Measurements from ENCODE around the gene RCE1. TPM values are rescaled to one million over a fixed set of nuclear protein-coding genes. Genes with fewer than 3 reads are reported as not detected.

RCE1 gene
- total RNA-seq, 2 donors from 2014 or later: 34.5 to 37.5 TPM

DNA sequence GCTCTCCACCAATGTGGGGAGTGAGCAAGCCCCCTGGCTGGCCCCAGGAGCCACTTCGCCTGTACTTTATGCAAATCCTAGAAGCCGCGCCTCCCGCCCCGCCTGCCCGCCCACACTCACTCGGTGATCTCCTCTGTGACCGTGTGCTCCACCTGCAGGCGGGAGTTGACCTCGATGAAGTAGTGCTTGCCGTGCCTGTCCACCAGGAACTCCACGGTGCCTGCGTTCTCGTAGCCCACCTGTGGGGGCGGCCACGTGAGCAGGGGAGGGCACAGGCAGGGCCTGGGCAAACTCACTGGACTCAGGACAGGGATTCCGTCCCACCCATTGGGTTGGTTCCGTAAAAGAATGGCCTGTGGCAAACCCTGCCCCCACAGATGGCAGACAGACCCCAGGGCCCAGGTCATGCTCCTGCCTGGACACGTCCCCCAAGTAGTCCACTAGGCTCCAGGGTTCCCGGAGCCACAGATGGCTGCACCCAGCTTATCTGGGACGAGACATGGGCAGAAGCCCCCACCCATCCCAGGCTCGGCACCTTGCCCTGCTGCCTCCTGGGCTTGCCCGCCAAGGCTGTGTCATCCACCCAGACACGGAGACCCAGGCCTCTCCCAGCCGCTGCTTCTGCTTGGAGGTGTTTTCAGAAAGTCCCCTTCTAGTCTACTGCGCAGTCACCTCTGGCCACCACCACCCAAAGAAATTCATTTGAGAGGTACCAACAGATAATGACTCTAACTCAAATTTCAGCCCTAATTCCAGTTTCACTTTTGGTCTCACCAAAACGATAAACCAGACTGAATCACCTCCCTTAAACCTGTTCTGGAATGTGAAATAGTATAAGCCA, 25.7 kb downstream of the RCE1 start:
- Histone ChIP-seq H3K36me3 (ENCODE audit: control insufficient read depth, insufficient read depth, low read length) (no peaks in the 10 kb centered on the region), H3K9me3 (ENCODE audit: control insufficient read depth, low read length) (no peaks in the 10 kb centered on the region), H3K27me3 (ENCODE audit: control insufficient read depth, insufficient read depth, low read length, poor library complexity, severe bottlenecking) (no peaks in the 10 kb centered on the region), H3K4me3 (ENCODE audit: low read length) (no peak overlapping the region), H3K27ac (ENCODE audit: low read depth, low read length) (no peak overlapping the region), H3K4me1 (ENCODE audit: control insufficient read depth, insufficient read depth, low read length) (no peaks in the 10 kb centered on the region), H3K9ac (ENCODE audit: extremely low read depth, low read length, poor library complexity, severe bottlenecking) (no peak overlapping the region)
- Mint-ChIP-seq H3K36me3 (ENCODE audit: low read depth) (no peaks in the 10 kb centered on the region), H3K4me1 (no peaks in the 10 kb centered on the region), H3K27ac (peak overlapping the region; percentile 40), H3K27me3 (ENCODE audit: insufficient read depth) (no peaks in the 10 kb centered on the region), H3K4me3 (no peak overlapping the region), H3K9me3 (no peaks in the 10 kb centered on the region)
- WGBS, 2 experiments (ENCODE audit: insufficient coverage in 1 of 2, insufficient read length in 1 of 2): 44 to 57% methylated on average over 19 to 27 of the region's 27 CpGs
- TF ChIP-seq, protein P1, sequence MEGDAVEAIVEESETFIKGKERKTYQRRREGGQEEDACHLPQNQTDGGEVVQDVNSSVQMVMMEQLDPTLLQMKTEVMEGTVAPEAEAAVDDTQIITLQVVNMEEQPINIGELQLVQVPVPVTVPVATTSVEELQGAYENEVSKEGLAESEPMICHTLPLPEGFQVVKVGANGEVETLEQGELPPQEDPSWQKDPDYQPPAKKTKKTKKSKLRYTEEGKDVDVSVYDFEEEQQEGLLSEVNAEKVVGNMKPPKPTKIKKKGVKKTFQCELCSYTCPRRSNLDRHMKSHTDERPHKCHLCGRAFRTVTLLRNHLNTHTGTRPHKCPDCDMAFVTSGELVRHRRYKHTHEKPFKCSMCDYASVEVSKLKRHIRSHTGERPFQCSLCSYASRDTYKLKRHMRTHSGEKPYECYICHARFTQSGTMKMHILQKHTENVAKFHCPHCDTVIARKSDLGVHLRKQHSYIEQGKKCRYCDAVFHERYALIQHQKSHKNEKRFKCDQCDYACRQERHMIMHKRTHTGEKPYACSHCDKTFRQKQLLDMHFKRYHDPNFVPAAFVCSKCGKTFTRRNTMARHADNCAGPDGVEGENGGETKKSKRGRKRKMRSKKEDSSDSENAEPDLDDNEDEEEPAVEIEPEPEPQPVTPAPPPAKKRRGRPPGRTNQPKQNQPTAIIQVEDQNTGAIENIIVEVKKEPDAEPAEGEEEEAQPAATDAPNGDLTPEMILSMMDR (conservative IDR thresholded peaks at IDR 0.05): peak; percentile 85
- peak; percentile 95 for DNase-seq

DNA sequence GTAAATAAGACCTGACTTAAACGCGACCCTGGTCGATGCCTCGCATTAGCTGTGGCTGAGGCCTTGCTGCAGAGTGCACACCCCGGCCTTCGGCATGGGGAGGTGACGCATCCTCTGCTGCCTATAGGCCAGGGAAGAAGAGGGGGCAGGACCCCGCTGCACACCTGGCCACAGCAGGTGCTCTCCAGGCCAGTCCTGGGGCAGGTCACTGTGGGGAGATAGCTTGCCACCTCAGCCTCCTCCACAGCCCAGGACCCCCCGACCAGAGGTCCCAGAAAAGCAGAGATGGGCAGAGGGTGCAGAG, 26.3 kb downstream of the RCE1 start:
- Histone ChIP-seq H3K27ac (ENCODE audit: low read depth, low read length) (no peak overlapping the region), H3K4me1 (ENCODE audit: control insufficient read depth, insufficient read depth, low read length) (no peaks in the 10 kb centered on the region), H3K36me3 (ENCODE audit: control insufficient read depth, insufficient read depth, low read length) (no peaks in the 10 kb centered on the region), H3K9ac (ENCODE audit: extremely low read depth, low read length, poor library complexity, severe bottlenecking) (no peak overlapping the region), H3K9me3 (ENCODE audit: control insufficient read depth, low read length) (no peaks in the 10 kb centered on the region), H3K27me3 (ENCODE audit: control insufficient read depth, insufficient read depth, low read length, poor library complexity, severe bottlenecking) (peaks cover 1% of the 10 kb centered on the region), H3K4me3 (ENCODE audit: low read length) (no peak overlapping the region)
- TF ChIP-seq, protein P1 (conservative IDR thresholded peaks at IDR 0.05): no peak
- Mint-ChIP-seq H3K27ac (peak overlapping the region; percentile 40), H3K36me3 (ENCODE audit: low read depth) (no peaks in the 10 kb centered on the region), H3K9me3 (no peaks in the 10 kb centered on the region), H3K4me1 (no peaks in the 10 kb centered on the region), H3K27me3 (ENCODE audit: insufficient read depth) (peaks cover 3% of the 10 kb centered on the region), H3K4me3 (no peak overlapping the region)
- DNase-seq: no peak
- WGBS, 2 experiments (ENCODE audit: insufficient coverage in 1 of 2, insufficient read length in 1 of 2): 97 to 100% methylated on average over 5 to 9 of the region's 9 CpGs

DNA sequence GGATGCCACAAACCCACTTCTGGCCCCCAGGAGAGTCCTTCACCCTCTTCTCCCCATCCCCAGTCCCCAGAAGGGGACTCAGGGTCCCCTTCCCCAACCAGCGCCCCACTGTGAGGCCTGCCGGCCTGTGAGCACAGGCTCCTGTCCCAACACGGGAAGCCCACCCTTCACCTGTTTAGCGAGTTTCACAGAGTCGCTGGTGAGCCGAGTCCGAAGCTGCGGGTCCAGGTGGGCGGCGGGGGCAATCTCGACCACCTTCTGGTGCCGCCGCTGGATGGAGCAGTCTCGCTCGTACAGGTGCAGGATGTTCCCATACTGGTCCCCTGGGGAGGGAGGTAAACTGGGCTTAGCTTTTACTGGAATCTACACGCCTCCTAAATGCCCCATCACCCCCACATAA, 26.9 kb downstream of the RCE1 start:
- 95 to 96% methylated on average over 9 to 16 of the region's 16 CpGs for WGBS, 2 experiments (ENCODE audit: insufficient coverage in 1 of 2, insufficient read length in 1 of 2)
- DNase-seq: no peak

More for the DNA sequence above, 26.9 kb downstream of the RCE1 start:
- Mint-ChIP-seq H3K4me3 (no peak overlapping the region), H3K4me1 (no peaks in the 10 kb centered on the region), H3K36me3 (ENCODE audit: low read depth) (no peaks in the 10 kb centered on the region), H3K9me3 (no peaks in the 10 kb centered on the region), H3K27ac (no peak overlapping the region), H3K27me3 (ENCODE audit: insufficient read depth) (peaks cover 9% of the 10 kb centered on the region)
- no peaks in the 10 kb centered on the region for H3K4me1 ChIP-seq (ENCODE audit: control insufficient read depth, insufficient read depth, low read length)
- H3K9me3 ChIP-seq (ENCODE audit: control insufficient read depth, low read length): no peaks in the 10 kb centered on the region
- H3K4me3 ChIP-seq (ENCODE audit: low read length): no peak overlapping the region
- H3K36me3 ChIP-seq (ENCODE audit: control insufficient read depth, insufficient read depth, low read length): no peaks in the 10 kb centered on the region
- H3K9ac ChIP-seq (ENCODE audit: extremely low read depth, low read length, poor library complexity, severe bottlenecking): no peak overlapping the region
- no peak overlapping the region for H3K27ac ChIP-seq (ENCODE audit: low read depth, low read length)
- TF ChIP-seq, protein P1 (conservative IDR thresholded peaks at IDR 0.05): no peak
- peaks cover 6% of the 10 kb centered on the region for H3K27me3 ChIP-seq (ENCODE audit: control insufficient read depth, insufficient read depth, low read length, poor library complexity, severe bottlenecking)
